ENCODE measurements around the gene HNF4A.

DNA sequence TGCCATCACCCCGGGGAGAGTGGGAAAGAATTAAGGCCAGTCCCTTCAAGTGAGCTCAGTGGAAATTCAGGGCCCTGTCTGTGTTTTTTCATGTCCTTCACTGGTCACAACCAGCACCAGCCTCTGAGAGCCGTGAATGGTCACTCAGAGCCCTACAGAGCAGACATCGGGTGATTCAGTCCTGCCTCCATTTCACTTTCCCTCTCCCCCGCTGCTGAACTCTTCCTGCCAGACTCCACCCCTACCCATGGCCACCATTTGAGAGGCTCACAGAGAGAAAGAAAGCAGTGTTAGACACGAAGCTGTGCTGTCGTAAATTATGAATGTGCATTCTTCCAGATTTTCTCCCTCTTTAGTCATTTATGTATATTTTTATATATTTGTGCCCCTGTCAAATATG is 13.3 kb upstream of the HNF4A start:
- TF ChIP-seq CREB1 (IDR thresholded peaks at IDR 0.05; ENCODE audit: low read depth) = no peak
- TF ChIP-seq EGR1 (IDR thresholded peaks at IDR 0.05) = no peak
- no peak for TF ChIP-seq EP300 (IDR thresholded peaks at IDR 0.05; ENCODE audit: borderline replicate concordance)
- TF ChIP-seq REST (IDR thresholded peaks at IDR 0.05; ENCODE audit: low read depth) = no peak
- no peak for TF ChIP-seq FOXM1 (IDR thresholded peaks at IDR 0.05; ENCODE audit: borderline replicate concordance, low read depth)

All from Ishikawa (cell line).